GM21717 (cell line): ENCODE results near the gene TBC1D8.

Experiments used
- ATAC-seq: cut with Tn5 transposase; IDR thresholded peaks from one replicate; pipeline ENCODE4 v1.9.1; 2021; ENCODE audit warnings: mild to moderate bottlenecking, moderate library complexity; ENCODE audit not compliant: unreplicated experiment

The TBC1D8 gene

GRCh38 chr2:101139495-101139894, 11.7 kb downstream of the TBC1D8 start:
- no peak for ATAC-seq

- ATAC-seq, result no peak
Measured at GRCh38 chr2:101135412-101136296, 15.5 kb downstream of the TBC1D8 start.

- ATAC-seq, result no peak
Measured at GRCh38 chr2:101133492-101134100, 17.6 kb downstream of the TBC1D8 start.

GRCh38 chr2:101132202-101132601, 19.0 kb downstream of the TBC1D8 start:
- ATAC-seq, result no peak

GRCh38 chr2:101130081-101130480, 21.1 kb downstream of the TBC1D8 start:
- ATAC-seq, result no peak

- no peak for ATAC-seq
Measured at GRCh38 chr2:101127319-101128056, 23.7 kb downstream of the TBC1D8 start.

GRCh38 chr2:101125808-101126207, 25.4 kb downstream of the TBC1D8 start:
- no peak for ATAC-seq

- ATAC-seq, result no peak
Measured at GRCh38 chr2:101125374-101125773, 25.8 kb downstream of the TBC1D8 start.

GRCh38 chr2:101124643-101125366, 26.4 kb downstream of the TBC1D8 start:
- no peak for ATAC-seq

- no peak for ATAC-seq
Measured at GRCh38 chr2:101123795-101124471, 27.2 kb downstream of the TBC1D8 start.

- ATAC-seq, result no peak
Measured at GRCh38 chr2:101121174-101121573, 30.0 kb downstream of the TBC1D8 start.

GRCh38 chr2:101120124-101120996, 30.8 kb downstream of the TBC1D8 start:
- no peak for ATAC-seq

GRCh38 chr2:101119431-101119830, 31.8 kb downstream of the TBC1D8 start:
- ATAC-seq, result no peak

GRCh38 chr2:101116841-101117552, 34.2 kb downstream of the TBC1D8 start:
- ATAC-seq, result no peak

GRCh38 chr2:101116348-101116747, 34.8 kb downstream of the TBC1D8 start:
- no peak for ATAC-seq

- ATAC-seq, result no peak
Measured at GRCh38 chr2:101115664-101116063, 35.5 kb downstream of the TBC1D8 start.

GRCh38 chr2:101114815-101115214, 36.4 kb downstream of the TBC1D8 start:
- ATAC-seq, result no peak

GRCh38 chr2:101114268-101114783, 36.9 kb downstream of the TBC1D8 start:
- no peak for ATAC-seq
